GM12878 (cell line): ENCODE data around the gene TARBP1. TPM values are rescaled to one million over a fixed set of nuclear protein-coding genes. Genes with fewer than 3 reads are reported as not detected.

Source experiments
- ATAC-seq: fragments of 200-7000 bp; cut with Tn5 transposase; 3 replicates; pipeline ENCODE4 v1.9.1; 2020; ENCODE audit warnings: mild to moderate bottlenecking, moderate library complexity
- BruUV-seq: library from RNA; stranded (reverse); fragments of 400-500 nt; replicated peaks from 2 replicates; lab custom pipeline; 2021; lab: Mats Ljungman, UMichigan
- CTCF ChIA-PET: fragments of 300-600 bp; sonication (Branson Sonifier 250); formaldehyde crosslinking; extraction: SDS; loops from one replicate; lab custom pipeline; 2021; ENCODE audit warnings: inconsistent platforms; lab: Yijun Ruan, JAX
- POLR2A ChIA-PET: fragments of 350-600 bp; formaldehyde crosslinking; extraction: SDS; loops from one replicate; lab custom pipeline; 2021; ENCODE audit warnings: inconsistent platforms; lab: Charles Lee
- RAD21 ChIA-PET: fragments of 300-600 bp; sonication (Branson Sonifier 250); formaldehyde crosslinking; loops from one replicate; lab custom pipeline; 2023; ENCODE audit warnings: antibody characterized with exemption; ENCODE audit not compliant: unreplicated experiment; lab: Charles Lee
- SMC1A ChIA-PET: fragments of 300-600 bp; sonication (Branson Sonifier 250); formaldehyde crosslinking; loops from one replicate; lab custom pipeline; 2023; ENCODE audit not compliant: unreplicated experiment, uncharacterized antibody; lab: Charles Lee
- DNase-seq: peaks from one replicate; pipeline ENCODE4 v3.0.0-alpha.2; 2011; ENCODE audit warnings: low read depth, low spot score
- FAIRE-seq: peaks from 3 replicates; lab custom pipeline; 2011; peaks lifted over from hg19 to GRCh38; lab: Jason Lieb, UNC
- H2AFZ ChIP-seq: 2 replicates; pipeline ENCODE4 v1.6.0; 2011; ENCODE audit warnings: low read depth, low read length, control low read depth; ENCODE audit not compliant: control insufficient read depth
- H3K27ac ChIP-seq: 2 replicates; pipeline ENCODE4 v1.5.1; 2011; ENCODE audit warnings: control low read depth; ENCODE audit not compliant: control insufficient read depth, insufficient read depth
- H3K27me3 ChIP-seq, 2 experiments: replicated peaks in 1 of 2; 2 replicates each; pipeline versions ENCODE4 v1.6.0 to v1.6.1; 2011; ENCODE audit warnings: low read length in 1 of 2; ENCODE audit not compliant: control insufficient read depth in 2 of 2, insufficient read depth in 2 of 2
- H3K36me3 ChIP-seq, 2 experiments: 2 replicates each; pipeline ENCODE4 v1.5.1; 2011; ENCODE audit warnings: low read length in 1 of 2; ENCODE audit not compliant: control insufficient read depth in 2 of 2, insufficient read depth in 2 of 2
- H3K4me1 ChIP-seq: 2 replicates; pipeline ENCODE4 v1.6.1; 2011; ENCODE audit warnings: mild to moderate bottlenecking, low read length, moderate library complexity, mixed read lengths; ENCODE audit not compliant: control insufficient read depth, insufficient read depth
- H3K4me2 ChIP-seq: 2 replicates; pipeline ENCODE4 v1.6.0; 2011; ENCODE audit warnings: control low read depth; ENCODE audit not compliant: control insufficient read depth, insufficient read depth
- H3K4me3 ChIP-seq: fragments of 200-600 bp; sonication (generic); 2 replicates; pipeline ENCODE4 v1.5.1; 2016
- H3K79me2 ChIP-seq: 2 replicates; pipeline ENCODE4 v1.6.0; 2011; ENCODE audit warnings: low read length; ENCODE audit not compliant: control insufficient read depth, insufficient read depth
- H3K9ac ChIP-seq: 2 replicates; pipeline ENCODE4 v1.8.0; 2011; ENCODE audit warnings: low read length, control low read depth, mixed read lengths; ENCODE audit not compliant: control insufficient read depth, insufficient read depth
- H3K9me3 ChIP-seq: replicated peaks from 3 replicates; pipeline ENCODE4 v1.5.1; 2011; ENCODE audit warnings: mild to moderate bottlenecking, low read length; ENCODE audit not compliant: control insufficient read depth, insufficient read depth
- H4K20me1 ChIP-seq: 2 replicates; pipeline ENCODE4 v1.6.0; 2011; ENCODE audit not compliant: control insufficient read depth, insufficient read depth
- CEBPB ChIP-seq, 2 experiments: fragments of 150-350 bp in 1 of 2; IDR thresholded peaks; 2 replicates each; pipeline ENCODE4 v1.6.1; 2012 to 2014; ENCODE audit warnings: low read depth in 2 of 2, low read length in 2 of 2, borderline replicate concordance in 1 of 2, inconsistent platforms in 1 of 2
- CHD2 ChIP-seq: IDR thresholded peaks from 2 replicates; pipeline ENCODE4 v1.6.1; 2011; ENCODE audit warnings: low read depth, low read length, improper control_type of control experiment, borderline replicate concordance
- EED ChIP-seq: sonication (generic); IDR thresholded peaks from 2 replicates; pipeline ENCODE4 v1.6.1; 2016; ENCODE audit warnings: antibody characterized with exemption, low read depth
- ESRRA ChIP-seq: IDR thresholded peaks from 2 replicates; pipeline ENCODE4 v1.6.1; 2012; ENCODE audit warnings: mild to moderate bottlenecking, low read length, improper control_type of control experiment
- FOXM1 ChIP-seq: IDR thresholded peaks from 2 replicates; pipeline ENCODE4 v1.6.1; 2012; ENCODE audit warnings: low read depth, mild to moderate bottlenecking, inconsistent platforms, low read length, moderate library complexity
- HDAC6 ChIP-seq: fragments of 200-600 bp; sonication (generic); IDR thresholded peaks from one replicate; pipeline ENCODE4 v1.8.0; 2017; ENCODE audit warnings: antibody characterized with exemption; ENCODE audit not compliant: unreplicated experiment
- POLR2AphosphoS5 ChIP-seq: IDR thresholded peaks from 2 replicates; pipeline ENCODE4 v1.6.1; 2011; ENCODE audit warnings: mild to moderate bottlenecking, low read length, inconsistent platforms
- TARDBP ChIP-seq: IDR thresholded peaks from 2 replicates; pipeline ENCODE4 v1.6.1; 2016; ENCODE audit warnings: borderline replicate concordance
- WGBS: methylation state at CpG from one replicate; pipeline ENCODE4 v1.1.6; 2016; ENCODE audit warnings: low lambda C conversion rate; ENCODE audit not compliant: insufficient replicate concordance, insufficient coverage; ENCODE audit errors: missing lambda C conversion rate; 5-methylcytosine and 5-hydroxymethylcytosine counted together
- in situ Hi-C: fragments of 300-500 bp; cut with MboI; formaldehyde crosslinking; loops from 9 replicates; pipeline ENCODE4 v1.14.3; 2018; ENCODE audit warnings: mixed read lengths
- intact Hi-C: fragments of 100-400 bp; cut with micrococcal nuclease; formaldehyde crosslinking; loops from one replicate; pipeline ENCODE4 v1.14.2; 2022; ENCODE audit not compliant: unreplicated experiment
- polyA plus RNA-seq, 11 experiments: library from polyadenylated mRNA; depleted of rRNA in 4 of 11; unstranded in 6 of 11; stranded (reverse) in 5 of 11; fragments of >200 nt; fragmentation: Nextera tagmentation in 4 of 11; fragmentation: Illumina TruSeq in 1 of 11; extraction: Ambion mirVana in 4 of 11; extraction: Trizol in 1 of 11; gene quantifications; 1 replicate in 1 of 11; 2 replicates in 10 of 11; pipeline versions ENCODE4 v1.2.1 to v1.2.3, GENCODE V29; 2011 to 2016; ENCODE audit warnings: inconsistent platforms in 2 of 11, missing spikeins in 2 of 11, low read depth in 1 of 11
- total RNA-seq, 4 experiments: library from RNA; depleted of rRNA in 3 of 4; stranded (reverse); fragments of >200 nt in 3 of 4; fragmentation: Illumina TruSeq in 1 of 4; extraction: Trizol in 1 of 4; gene quantifications; 2 replicates each; pipeline versions ENCODE4 v1.2.1 to v1.2.3, GENCODE V29; 2013 to 2021
- TF ChIP-seq, protein P1 (sequence below): IDR thresholded peaks from 2 replicates; pipeline ENCODE4 v1.6.1; 2012; ENCODE audit warnings: mild to moderate bottlenecking, low read depth, low read length
- TF ChIP-seq, protein P2 (sequence below): fragments of 450-650 bp; IDR thresholded peaks from 2 replicates; pipeline ENCODE4 v1.6.1; 2017; ENCODE audit warnings: mild to moderate bottlenecking, moderate library complexity
- TF ChIP-seq, protein P3 (sequence below): IDR thresholded peaks from 2 replicates; pipeline ENCODE4 v1.6.1; 2012; ENCODE audit warnings: low read depth, low read length, improper control_type of control experiment
- TF ChIP-seq, protein P4 (sequence below): fragments of 450-650 bp; IDR thresholded peaks from 2 replicates; pipeline ENCODE4 v1.6.1; 2017; ENCODE audit warnings: antibody characterized with exemption, mild to moderate bottlenecking, moderate library complexity

The TARBP1 gene
- total and polyA plus RNA-seq, 10 of the 15 experiments (the other 5 are each of a cell fraction or from before 2014, with no cell fraction given), result 10.8 to 94.4 (median 35.3) TPM

DNA sequence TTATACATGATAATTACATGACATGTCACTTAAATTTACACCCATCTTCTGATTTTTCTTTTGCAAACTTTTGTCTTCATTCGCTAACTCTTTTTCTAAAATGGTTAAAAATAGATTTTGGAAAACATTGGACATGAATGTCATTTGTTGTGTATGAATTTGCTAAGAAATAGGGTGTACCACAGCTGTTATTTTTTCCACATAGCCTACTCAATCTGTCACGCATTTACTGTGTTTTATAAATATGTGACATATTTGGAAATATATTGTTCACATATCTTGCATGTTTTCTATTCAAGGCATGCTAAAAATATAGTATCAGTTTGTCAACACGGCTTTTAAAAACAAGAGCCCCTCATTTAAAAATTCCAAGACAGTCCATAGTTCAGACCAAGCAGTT is 47.9 kb upstream of the TARBP1 start:
- Histone ChIP-seq H3K27me3 (no peaks in the 10 kb centered on the region; a peak in 1 of 4 replicates), H4K20me1 (no peaks in the 10 kb centered on the region), H2AFZ (no peak overlapping the region), H3K4me2 (no peak overlapping the region), H3K9me3 (no peaks in the 10 kb centered on the region), H3K79me2 (no peaks in the 10 kb centered on the region), H3K36me3 (no peaks in the 10 kb centered on the region), H3K9ac (no peak overlapping the region), H3K4me3 (no peak overlapping the region), H3K27ac (no peak overlapping the region), H3K4me1 (peaks cover 24% of the 10 kb centered on the region)
- no TSS peak for BruUV-seq
- FAIRE-seq (no peak), ATAC-seq (no peak), DNase-seq (no peak)
- 55% methylated on average over 3 of the region's 3 CpGs for WGBS
- ChIA-PET RAD21 (interaction anchor here (0.9 to 2.6 kb wide), 2 partner anchors 11 to 26 kb away, joined by 3 to 8 read pairs; no protein-coding TSS in a partner anchor), CTCF (interaction anchor here (0.9 kb wide), 1 partner anchor 561 kb away, joined by 3 read pairs; no protein-coding TSS in a partner anchor), SMC1A (interaction anchor here (1.2 to 1.9 kb wide), 4 partner anchors 8 to 75 kb away, joined by 3 to 4 read pairs (median 3); no protein-coding TSS in a partner anchor), POLR2A (no interaction called here)
- in situ Hi-C loops, result no loop called here
- intact Hi-C loops, result no loop called here
- TF ChIP-seq, protein P1, sequence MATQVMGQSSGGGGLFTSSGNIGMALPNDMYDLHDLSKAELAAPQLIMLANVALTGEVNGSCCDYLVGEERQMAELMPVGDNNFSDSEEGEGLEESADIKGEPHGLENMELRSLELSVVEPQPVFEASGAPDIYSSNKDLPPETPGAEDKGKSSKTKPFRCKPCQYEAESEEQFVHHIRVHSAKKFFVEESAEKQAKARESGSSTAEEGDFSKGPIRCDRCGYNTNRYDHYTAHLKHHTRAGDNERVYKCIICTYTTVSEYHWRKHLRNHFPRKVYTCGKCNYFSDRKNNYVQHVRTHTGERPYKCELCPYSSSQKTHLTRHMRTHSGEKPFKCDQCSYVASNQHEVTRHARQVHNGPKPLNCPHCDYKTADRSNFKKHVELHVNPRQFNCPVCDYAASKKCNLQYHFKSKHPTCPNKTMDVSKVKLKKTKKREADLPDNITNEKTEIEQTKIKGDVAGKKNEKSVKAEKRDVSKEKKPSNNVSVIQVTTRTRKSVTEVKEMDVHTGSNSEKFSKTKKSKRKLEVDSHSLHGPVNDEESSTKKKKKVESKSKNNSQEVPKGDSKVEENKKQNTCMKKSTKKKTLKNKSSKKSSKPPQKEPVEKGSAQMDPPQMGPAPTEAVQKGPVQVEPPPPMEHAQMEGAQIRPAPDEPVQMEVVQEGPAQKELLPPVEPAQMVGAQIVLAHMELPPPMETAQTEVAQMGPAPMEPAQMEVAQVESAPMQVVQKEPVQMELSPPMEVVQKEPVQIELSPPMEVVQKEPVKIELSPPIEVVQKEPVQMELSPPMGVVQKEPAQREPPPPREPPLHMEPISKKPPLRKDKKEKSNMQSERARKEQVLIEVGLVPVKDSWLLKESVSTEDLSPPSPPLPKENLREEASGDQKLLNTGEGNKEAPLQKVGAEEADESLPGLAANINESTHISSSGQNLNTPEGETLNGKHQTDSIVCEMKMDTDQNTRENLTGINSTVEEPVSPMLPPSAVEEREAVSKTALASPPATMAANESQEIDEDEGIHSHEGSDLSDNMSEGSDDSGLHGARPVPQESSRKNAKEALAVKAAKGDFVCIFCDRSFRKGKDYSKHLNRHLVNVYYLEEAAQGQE, result no peak
- no peak for TF ChIP-seq CEBPB (IDR thresholded peaks at IDR 0.05; ENCODE audit: borderline replicate concordance in 1 of 2, low read depth in 2 of 2, low read length in 2 of 2)
- TF ChIP-seq, protein P2, sequence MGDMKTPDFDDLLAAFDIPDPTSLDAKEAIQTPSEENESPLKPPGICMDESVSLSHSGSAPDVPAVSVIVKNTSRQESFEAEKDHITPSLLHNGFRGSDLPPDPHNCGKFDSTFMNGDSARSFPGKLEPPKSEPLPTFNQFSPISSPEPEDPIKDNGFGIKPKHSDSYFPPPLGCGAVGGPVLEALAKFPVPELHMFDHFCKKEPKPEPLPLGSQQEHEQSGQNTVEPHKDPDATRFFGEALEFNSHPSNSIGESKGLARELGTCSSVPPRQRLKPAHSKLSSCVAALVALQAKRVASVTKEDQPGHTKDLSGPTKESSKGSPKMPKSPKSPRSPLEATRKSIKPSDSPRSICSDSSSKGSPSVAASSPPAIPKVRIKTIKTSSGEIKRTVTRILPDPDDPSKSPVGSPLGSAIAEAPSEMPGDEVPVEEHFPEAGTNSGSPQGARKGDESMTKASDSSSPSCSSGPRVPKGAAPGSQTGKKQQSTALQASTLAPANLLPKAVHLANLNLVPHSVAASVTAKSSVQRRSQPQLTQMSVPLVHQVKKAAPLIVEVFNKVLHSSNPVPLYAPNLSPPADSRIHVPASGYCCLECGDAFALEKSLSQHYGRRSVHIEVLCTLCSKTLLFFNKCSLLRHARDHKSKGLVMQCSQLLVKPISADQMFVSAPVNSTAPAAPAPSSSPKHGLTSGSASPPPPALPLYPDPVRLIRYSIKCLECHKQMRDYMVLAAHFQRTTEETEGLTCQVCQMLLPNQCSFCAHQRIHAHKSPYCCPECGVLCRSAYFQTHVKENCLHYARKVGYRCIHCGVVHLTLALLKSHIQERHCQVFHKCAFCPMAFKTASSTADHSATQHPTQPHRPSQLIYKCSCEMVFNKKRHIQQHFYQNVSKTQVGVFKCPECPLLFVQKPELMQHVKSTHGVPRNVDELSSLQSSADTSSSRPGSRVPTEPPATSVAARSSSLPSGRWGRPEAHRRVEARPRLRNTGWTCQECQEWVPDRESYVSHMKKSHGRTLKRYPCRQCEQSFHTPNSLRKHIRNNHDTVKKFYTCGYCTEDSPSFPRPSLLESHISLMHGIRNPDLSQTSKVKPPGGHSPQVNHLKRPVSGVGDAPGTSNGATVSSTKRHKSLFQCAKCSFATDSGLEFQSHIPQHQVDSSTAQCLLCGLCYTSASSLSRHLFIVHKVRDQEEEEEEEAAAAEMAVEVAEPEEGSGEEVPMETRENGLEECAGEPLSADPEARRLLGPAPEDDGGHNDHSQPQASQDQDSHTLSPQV, result no peak
- no peak for TF ChIP-seq EED
- no peak for TF ChIP-seq FOXM1
- no peak for TF ChIP-seq HDAC6
- no peak for TF ChIP-seq POLR2AphosphoS5
- no peak for TF ChIP-seq TARDBP
- no peak for TF ChIP-seq ESRRA
- TF ChIP-seq, protein P3, sequence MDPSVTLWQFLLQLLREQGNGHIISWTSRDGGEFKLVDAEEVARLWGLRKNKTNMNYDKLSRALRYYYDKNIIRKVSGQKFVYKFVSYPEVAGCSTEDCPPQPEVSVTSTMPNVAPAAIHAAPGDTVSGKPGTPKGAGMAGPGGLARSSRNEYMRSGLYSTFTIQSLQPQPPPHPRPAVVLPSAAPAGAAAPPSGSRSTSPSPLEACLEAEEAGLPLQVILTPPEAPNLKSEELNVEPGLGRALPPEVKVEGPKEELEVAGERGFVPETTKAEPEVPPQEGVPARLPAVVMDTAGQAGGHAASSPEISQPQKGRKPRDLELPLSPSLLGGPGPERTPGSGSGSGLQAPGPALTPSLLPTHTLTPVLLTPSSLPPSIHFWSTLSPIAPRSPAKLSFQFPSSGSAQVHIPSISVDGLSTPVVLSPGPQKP, result no peak
- TF ChIP-seq CHD2, result no peak
- TF ChIP-seq, protein P4, sequence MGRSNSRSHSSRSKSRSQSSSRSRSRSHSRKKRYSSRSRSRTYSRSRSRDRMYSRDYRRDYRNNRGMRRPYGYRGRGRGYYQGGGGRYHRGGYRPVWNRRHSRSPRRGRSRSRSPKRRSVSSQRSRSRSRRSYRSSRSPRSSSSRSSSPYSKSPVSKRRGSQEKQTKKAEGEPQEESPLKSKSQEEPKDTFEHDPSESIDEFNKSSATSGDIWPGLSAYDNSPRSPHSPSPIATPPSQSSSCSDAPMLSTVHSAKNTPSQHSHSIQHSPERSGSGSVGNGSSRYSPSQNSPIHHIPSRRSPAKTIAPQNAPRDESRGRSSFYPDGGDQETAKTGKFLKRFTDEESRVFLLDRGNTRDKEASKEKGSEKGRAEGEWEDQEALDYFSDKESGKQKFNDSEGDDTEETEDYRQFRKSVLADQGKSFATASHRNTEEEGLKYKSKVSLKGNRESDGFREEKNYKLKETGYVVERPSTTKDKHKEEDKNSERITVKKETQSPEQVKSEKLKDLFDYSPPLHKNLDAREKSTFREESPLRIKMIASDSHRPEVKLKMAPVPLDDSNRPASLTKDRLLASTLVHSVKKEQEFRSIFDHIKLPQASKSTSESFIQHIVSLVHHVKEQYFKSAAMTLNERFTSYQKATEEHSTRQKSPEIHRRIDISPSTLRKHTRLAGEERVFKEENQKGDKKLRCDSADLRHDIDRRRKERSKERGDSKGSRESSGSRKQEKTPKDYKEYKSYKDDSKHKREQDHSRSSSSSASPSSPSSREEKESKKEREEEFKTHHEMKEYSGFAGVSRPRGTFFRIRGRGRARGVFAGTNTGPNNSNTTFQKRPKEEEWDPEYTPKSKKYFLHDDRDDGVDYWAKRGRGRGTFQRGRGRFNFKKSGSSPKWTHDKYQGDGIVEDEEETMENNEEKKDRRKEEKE, result no peak
